Activated T-cell treated with anti-CD3 and anti-CD28 coated beads, Interleukin-2, amount 50 U/mL, for 72 hours (primary cell): ENCODE results near the gene B3GAT1. TPM values are rescaled to one million over a fixed set of nuclear protein-coding genes. Genes with fewer than 3 reads are reported as not detected.

Experiments
- ATAC-seq, 2 donors: fragments of 150-1000 bp; cut with Tn5 transposase; replicated peaks in 1 of 2; 2 replicates each; pipeline ENCODE4 v1.10.0; 2021; ENCODE audit warnings: moderate library complexity in 2 of 2, mild to moderate bottlenecking in 1 of 2
- DNase-seq, 2 donors: peaks; one replicate each; pipeline ENCODE4 v3.0.0; 2021 to 2022; ENCODE audit warnings: mixed read lengths in 1 of 2
- H3K27ac Mint-ChIP-seq: one replicate; pipeline ENCODE4 v1.8.0; 2022; ENCODE audit warnings: mild to moderate bottlenecking, moderate library complexity, mixed read lengths
- H3K27me3 Mint-ChIP-seq: one replicate; pipeline ENCODE4 v1.8.0; 2022; ENCODE audit warnings: low read depth, mixed read lengths
- H3K36me3 Mint-ChIP-seq, 2 donors: one replicate each; pipeline ENCODE4 v1.8.0; 2022; ENCODE audit warnings: mixed read lengths in 2 of 2, mild to moderate bottlenecking in 1 of 2; ENCODE audit not compliant: insufficient read depth in 2 of 2
- H3K4me1 Mint-ChIP-seq: one replicate; pipeline ENCODE4 v1.8.0; 2022; ENCODE audit warnings: low read depth, mixed read lengths
- H3K4me3 Mint-ChIP-seq, 2 donors: one replicate each; pipeline ENCODE4 v1.8.0; 2022; ENCODE audit warnings: mild to moderate bottlenecking in 2 of 2, mixed read lengths in 2 of 2, moderate library complexity in 2 of 2
- H3K9me3 Mint-ChIP-seq, 2 donors: one replicate each; pipeline ENCODE4 v1.8.0; 2022; ENCODE audit warnings: mixed read lengths in 2 of 2
- total RNA-seq, 2 donors: library from RNA; stranded (reverse); gene quantifications; one replicate each; pipeline ENCODE4 v1.2.3, GENCODE V29; 2022

The B3GAT1 gene
- total RNA-seq, 2 donors from 2014 or later = 0.05 to 0.42 TPM

DNA sequence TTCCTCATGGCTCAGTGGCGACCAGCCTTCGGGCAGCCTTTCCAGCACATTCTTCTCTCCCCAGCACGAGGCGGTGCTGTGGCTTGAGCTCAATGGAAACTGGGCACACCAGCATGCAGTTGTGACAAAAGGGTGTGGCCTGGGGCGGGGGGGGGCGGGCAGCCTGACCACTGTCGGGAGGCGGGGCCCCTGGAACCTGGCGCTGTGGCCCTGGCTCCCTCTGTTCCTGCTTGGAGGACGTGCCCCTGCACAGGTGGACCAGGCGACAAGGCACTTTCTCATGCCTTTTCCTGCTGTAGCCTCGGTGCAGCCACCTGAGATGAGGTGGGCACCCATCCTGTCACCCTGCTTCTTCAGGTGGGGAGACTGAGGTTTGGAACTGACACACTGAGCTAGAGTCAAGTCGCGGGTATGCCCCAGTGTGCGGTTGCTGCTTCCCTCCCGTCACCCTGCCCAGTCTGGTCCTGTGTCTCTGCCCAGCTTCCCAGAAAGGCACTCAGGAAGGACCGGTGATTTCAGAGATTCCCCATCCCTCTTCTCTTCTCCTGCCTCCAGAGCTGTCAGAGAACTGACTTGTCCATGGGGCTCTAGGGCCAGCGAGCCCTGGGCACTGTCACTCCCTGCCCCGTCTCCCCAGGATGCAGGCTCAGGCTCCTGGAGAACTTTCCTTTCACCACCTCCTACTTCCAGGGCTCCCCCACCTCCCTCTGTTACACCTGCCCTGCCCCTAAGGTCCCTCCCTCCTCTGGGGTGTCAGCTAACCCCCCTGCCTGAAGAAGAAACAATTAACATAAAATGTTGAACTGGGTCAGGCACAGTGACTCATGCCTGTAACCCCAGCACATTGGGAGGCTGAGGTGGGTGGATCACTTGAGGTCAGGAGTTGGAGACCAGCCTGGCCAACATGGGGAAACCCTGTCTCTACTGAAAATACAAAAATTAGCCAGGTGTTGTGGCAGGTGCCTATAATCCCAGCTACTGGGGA is 9.9 kb downstream of the B3GAT1 start:
- no peaks in the 10 kb centered on the region for H3K9me3 Mint-ChIP-seq
- no peak overlapping the region for H3K4me3 Mint-ChIP-seq
- no peak overlapping the region for H3K27ac Mint-ChIP-seq
- H3K4me1 Mint-ChIP-seq = peaks cover 4% of the 10 kb centered on the region
- H3K36me3 Mint-ChIP-seq = no peaks in the 10 kb centered on the region
- no peak for DNase-seq
- peak in 1 of 2 donors; percentile 31 for ATAC-seq
- peaks cover 1% of the 10 kb centered on the region for H3K27me3 Mint-ChIP-seq

DNA sequence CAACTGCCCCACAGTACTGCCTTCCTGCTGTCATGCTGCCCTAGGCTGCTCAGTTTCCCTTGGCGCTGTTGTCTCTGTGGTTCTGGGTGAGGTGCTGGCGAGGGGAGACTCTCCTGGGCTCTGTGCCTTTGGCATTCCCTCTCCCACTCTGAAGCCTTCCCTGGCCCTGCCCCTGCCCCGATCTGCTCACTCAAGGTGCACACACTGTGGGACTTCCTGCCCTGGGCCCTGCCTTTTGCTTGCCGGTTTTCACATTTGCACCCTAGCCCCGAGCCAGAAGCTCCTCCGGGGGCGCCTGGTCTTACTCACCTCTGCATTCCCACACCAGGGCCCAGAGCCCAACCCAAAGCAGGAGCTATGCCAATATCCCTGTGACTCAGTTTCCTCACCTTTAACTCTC is 12.0 kb downstream of the B3GAT1 start:
- no peak for ATAC-seq
- no peak overlapping the region for H3K27ac Mint-ChIP-seq
- peaks cover 4% of the 10 kb centered on the region for H3K4me1 Mint-ChIP-seq
- no peak overlapping the region for H3K4me3 Mint-ChIP-seq
- H3K36me3 Mint-ChIP-seq = no peaks in the 10 kb centered on the region
- H3K9me3 Mint-ChIP-seq = no peaks in the 10 kb centered on the region
- no peaks in the 10 kb centered on the region for H3K27me3 Mint-ChIP-seq
- DNase-seq = no peak

DNA sequence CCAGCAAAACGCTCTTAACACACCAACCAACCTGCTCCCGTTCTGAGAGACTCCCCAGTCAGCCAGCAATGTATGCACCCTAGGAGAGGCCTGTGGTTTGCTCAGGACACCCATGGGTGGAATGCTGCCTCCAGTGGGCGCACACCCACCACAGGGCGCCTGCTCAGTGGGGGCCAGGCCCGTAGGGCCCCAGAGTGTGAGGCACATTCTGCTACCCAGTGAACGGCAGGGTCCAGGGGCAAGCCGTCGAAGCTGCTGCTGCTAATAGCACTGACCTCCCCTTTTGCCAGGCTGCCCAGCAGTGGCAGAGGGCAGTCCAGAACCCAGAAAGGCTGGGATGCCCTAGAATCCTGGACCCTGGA is 12.8 kb downstream of the B3GAT1 start:
- no peaks in the 10 kb centered on the region for H3K9me3 Mint-ChIP-seq

DNA sequence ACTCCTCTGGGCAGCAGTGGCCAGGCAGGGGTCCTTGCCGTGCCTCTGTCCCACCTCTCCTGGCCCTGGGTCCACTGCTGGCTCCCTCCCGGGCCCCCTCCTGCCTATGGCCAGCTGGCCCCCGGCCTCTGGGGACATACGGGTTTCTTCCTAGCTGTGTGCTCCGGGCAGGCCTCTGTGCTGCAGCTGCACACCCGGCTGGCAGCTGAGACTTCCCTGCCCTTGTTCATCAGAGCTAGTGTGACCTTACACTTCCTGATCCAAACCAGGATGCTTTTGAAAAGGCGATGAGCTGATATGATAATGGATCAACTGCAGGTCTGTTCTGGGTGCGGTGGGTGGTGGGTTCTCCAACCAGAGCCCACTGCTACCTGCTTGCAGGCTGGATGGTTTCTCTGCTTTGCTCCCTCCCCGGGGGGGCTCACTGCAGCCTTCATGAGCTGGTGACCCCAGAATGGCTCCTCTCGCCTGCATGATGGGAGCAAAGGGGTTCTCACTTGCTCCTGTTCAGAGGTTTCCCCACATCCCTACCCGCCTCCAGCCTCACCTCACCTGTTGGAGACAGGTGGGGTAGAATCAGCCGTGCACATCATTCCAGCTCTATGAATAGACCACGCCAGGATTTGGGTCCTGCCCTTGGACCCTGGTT is 13.3 kb downstream of the B3GAT1 start:
- no peaks in the 10 kb centered on the region for H3K27me3 Mint-ChIP-seq

More for the DNA sequence above, 12.8 kb downstream of the B3GAT1 start:
- ATAC-seq = no peak
- Mint-ChIP-seq H3K4me3 (no peak overlapping the region), H3K27ac (no peak overlapping the region), H3K27me3 (no peaks in the 10 kb centered on the region), H3K36me3 (no peaks in the 10 kb centered on the region), H3K4me1 (peaks cover 4% of the 10 kb centered on the region)
- no peak for DNase-seq

DNA sequence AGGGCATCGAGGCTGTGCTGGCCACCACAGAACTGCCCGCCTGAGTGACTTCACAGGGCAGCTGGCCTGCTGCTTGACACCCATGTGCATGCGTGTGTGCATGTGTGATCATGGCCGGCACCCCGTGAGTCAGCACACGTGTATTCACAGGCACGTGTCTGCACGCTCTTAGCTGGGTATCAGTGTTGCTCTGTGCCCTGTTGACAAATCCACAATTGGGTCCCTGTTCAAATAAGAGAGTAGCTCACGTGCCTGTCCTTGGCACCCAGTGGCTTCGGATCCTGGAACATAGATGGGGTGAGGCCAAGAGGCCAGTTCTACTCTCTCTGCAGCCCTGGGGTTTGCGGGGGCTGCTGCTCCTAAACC is 14.0 kb downstream of the B3GAT1 start:
- Mint-ChIP-seq H3K36me3 (no peaks in the 10 kb centered on the region), H3K27ac (no peak overlapping the region), H3K9me3 (no peaks in the 10 kb centered on the region), H3K4me1 (peaks cover 4% of the 10 kb centered on the region), H3K27me3 (no peaks in the 10 kb centered on the region), H3K4me3 (no peak overlapping the region)
- ATAC-seq = no peak
- no peak for DNase-seq

More for the DNA sequence above, 13.3 kb downstream of the B3GAT1 start:
- peaks cover 4% of the 10 kb centered on the region for H3K4me1 Mint-ChIP-seq
- no peak overlapping the region for H3K27ac Mint-ChIP-seq
- H3K9me3 Mint-ChIP-seq = no peaks in the 10 kb centered on the region
- no peak for ATAC-seq
- DNase-seq = no peak
- H3K4me3 Mint-ChIP-seq = no peak overlapping the region
- no peaks in the 10 kb centered on the region for H3K36me3 Mint-ChIP-seq

DNA sequence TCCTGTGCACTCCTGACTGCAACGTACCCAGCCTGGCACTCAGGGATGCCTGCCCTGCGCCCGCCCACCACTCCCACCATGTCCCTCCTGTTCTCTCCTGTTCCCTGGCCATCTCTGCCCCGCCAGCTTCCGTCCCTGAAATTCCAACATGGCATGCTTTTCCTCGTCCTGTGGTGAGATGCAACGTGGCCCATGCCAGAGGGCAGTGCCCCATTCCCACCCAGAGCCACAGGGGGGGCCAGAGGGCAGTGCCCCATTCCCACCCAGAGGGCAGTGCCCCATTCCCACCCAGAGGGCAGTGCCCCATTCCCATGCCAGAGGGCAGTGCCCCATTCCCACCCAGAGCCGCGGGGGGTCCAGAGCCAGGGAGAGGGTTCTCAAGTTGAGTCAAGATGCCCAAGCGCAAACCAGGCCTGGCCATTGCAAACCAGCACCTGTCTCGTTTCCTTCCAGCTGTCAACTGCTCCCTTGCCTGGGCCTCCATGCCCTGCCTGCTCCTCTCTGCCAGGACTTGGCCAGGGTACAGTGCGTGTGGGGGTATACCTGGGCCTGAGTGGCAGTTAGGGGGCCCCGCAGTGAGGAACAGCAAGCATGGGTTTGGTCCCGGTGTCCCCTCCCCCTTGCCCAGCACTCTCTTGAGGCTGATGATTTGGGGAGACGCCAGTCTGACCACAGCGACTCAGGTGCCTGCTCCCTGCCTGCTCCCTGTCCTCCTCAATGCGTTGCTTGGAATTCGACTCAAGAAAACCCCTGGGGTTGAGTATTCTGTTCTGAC is 14.6 kb downstream of the B3GAT1 start:
- Mint-ChIP-seq H3K27me3 (no peaks in the 10 kb centered on the region), H3K27ac (no peak overlapping the region), H3K4me3 (no peak overlapping the region), H3K4me1 (peaks cover 2% of the 10 kb centered on the region), H3K9me3 (no peaks in the 10 kb centered on the region), H3K36me3 (no peaks in the 10 kb centered on the region)
- no peak for ATAC-seq
- DNase-seq = no peak

DNA sequence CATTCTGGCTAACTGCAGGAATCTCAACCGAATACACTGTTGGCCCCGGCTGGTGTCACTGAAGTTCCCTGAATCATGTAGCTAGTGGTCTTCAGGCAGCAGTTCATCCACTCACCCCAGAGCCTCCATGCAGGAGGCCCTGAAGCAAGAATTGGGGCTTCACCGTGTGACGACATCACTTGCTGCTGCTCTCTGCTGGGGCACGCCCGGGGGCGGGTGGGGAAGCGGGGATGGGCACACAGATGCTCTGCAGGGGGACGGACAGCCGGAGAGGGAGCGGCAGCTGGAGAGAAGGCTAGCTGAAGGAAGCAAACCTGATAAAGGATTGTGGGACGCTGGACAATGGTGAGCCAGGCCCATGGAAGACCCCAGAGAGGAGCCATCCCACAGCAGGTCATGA is 17.0 kb downstream of the B3GAT1 start:
- no peak overlapping the region for H3K27ac Mint-ChIP-seq
- no peak for DNase-seq
- H3K9me3 Mint-ChIP-seq = no peaks in the 10 kb centered on the region
- no peak overlapping the region for H3K4me3 Mint-ChIP-seq
- no peaks in the 10 kb centered on the region for H3K27me3 Mint-ChIP-seq
- ATAC-seq = no peak
- H3K4me1 Mint-ChIP-seq = no peaks in the 10 kb centered on the region
- H3K36me3 Mint-ChIP-seq = no peaks in the 10 kb centered on the region

DNA sequence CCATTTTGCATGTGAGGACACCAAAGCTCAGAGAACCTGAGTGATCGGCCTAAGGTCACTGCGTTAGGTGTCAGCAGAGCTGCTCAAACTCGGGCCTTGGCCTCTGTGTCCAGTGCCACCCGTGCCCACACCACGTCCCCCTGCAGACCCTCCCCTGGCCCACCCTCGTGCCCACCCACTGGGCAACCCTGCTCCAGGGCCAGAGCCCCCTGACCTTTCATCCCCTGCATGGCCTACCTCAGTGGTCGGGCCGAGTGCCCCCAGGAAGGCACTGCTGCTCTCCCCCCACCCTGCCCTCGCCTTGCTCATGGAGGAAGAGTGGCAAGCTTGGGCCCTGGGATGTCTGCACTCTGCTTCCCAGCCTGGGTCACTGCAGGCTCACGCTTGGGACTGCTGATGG is 17.7 kb downstream of the B3GAT1 start:
- Mint-ChIP-seq H3K4me3 (no peak overlapping the region), H3K9me3 (no peaks in the 10 kb centered on the region), H3K36me3 (no peaks in the 10 kb centered on the region), H3K27ac (no peak overlapping the region), H3K4me1 (no peaks in the 10 kb centered on the region), H3K27me3 (no peaks in the 10 kb centered on the region)
- no peak for DNase-seq
- ATAC-seq = no peak

DNA sequence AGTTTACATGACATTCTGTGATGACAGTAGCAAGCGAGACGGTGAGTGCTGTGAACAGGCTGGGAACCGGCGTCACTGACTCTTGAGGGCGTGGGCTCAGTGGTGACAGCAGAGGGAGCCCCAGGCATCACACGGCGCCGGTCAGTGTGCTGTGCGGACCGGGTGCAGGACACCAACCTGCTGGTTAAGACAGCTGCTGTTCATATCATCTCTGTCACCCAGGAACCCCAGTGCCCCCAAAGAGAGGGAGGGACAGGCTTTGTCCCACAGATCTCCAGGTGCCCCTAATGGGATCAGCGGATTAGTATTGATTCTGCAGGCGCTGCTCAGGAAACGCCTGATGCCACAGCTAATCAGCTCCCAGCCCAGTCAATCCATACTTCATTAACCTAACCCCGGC is 18.4 kb downstream of the B3GAT1 start:
- H3K27ac Mint-ChIP-seq = no peak overlapping the region
- H3K4me3 Mint-ChIP-seq = no peak overlapping the region
- DNase-seq = no peak
- no peaks in the 10 kb centered on the region for H3K36me3 Mint-ChIP-seq
- no peaks in the 10 kb centered on the region for H3K27me3 Mint-ChIP-seq
- no peaks in the 10 kb centered on the region for H3K4me1 Mint-ChIP-seq
- no peak for ATAC-seq
- no peaks in the 10 kb centered on the region for H3K9me3 Mint-ChIP-seq

DNA sequence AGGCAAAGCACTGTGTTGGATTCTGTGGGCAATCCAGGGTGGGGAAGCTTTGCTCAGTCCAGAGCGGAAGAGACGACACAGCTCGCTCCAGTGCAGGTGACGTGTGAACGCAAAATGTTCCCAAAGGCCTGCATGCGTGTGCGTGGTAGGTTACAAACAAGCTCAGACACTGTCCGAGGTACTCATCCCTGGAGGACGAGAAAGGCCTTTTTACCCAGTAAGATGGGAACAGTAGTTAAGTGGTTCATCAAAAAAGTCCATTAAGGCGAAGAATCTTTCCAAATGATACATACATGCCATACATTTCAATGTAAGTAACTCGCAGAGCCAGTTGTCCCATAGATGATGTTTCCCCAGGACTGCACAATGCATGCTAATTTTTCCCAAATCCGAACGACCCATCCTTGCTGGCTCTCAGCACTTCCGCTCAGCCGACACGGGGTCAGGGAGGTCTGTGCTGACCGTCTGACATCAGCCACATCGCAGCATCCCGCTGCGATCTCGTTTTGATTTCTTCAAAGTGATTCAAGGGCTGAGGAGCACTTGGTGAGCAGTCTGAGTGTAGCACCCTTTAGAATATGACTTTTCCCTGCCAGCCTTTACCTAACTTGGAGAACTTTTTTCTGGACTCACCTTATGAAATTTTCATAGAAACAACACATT is 19.0 kb downstream of the B3GAT1 start:
- no peaks in the 10 kb centered on the region for H3K36me3 Mint-ChIP-seq
- H3K4me1 Mint-ChIP-seq = no peaks in the 10 kb centered on the region
- ATAC-seq (no peak), DNase-seq (no peak)
- H3K4me3 Mint-ChIP-seq = no peak overlapping the region
- H3K9me3 Mint-ChIP-seq = no peaks in the 10 kb centered on the region
- H3K27me3 Mint-ChIP-seq = no peaks in the 10 kb centered on the region
- no peak overlapping the region for H3K27ac Mint-ChIP-seq

DNA sequence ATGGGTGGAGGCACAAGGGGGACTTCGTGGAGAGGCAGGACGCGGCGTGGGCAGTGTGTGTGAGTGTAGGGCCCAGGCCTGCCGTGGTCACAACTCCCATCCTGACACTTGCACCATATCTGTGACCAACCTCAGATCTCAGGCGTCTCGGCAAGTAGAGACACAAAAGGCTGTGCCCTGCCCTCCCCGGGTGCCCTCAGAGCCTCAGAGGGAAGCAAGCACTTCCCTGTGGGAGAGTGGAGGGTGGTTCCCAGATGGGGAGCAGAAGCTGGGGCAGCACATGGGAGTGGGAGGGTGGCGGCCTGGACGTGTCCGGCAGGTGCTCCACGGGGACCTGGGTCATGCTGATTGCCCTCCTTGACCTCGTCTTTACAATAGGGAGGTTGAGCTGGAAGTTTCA is 20.4 kb downstream of the B3GAT1 start:
- H3K9me3 Mint-ChIP-seq = no peaks in the 10 kb centered on the region

DNA sequence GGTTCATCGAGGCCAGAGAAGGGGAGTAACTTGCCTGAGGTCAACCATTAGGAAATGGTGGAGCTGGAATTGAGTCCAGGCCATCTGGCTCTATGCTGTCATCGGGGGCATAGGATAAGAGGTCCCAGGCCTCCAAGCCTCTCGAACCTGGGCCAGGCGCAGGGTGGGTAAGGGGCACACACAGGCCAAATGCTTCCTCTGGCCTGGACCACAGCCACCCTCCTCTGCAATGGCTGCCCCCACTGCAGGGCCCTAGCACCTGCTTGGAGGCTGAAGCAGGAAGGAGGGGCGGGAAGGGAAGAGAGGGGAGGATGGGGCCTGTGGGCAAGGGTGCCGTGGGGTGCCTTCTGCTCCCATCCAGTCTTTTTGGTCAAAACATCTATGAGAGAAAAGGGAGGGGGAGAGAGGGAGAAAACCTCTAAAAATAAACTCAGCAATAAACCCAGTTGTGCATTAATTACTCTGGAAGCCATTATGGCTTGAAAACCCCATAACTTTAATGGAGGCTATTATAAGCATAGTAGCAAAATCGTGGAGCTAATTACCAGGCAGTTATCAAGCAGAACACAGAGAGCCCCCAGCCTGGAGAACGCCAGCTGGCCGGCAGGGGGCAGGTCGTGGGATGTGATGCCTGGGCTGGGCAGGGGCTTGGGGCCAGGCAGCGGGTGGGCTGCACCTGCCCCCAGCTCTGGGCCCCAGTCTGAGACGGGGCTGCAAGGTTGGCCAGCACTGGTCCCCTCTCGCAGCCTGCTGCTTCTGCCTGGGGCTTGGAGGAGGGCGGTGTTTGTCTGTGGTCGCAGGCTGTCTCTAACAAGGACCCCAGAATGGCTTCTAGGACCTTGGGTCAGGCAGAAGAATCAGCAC is 21.1 kb downstream of the B3GAT1 start:
- DNase-seq (no peak), ATAC-seq (no peak)
- H3K9me3 Mint-ChIP-seq = no peaks in the 10 kb centered on the region
- peaks cover 15% of the 10 kb centered on the region for H3K27me3 Mint-ChIP-seq
- H3K36me3 Mint-ChIP-seq = no peaks in the 10 kb centered on the region
- H3K4me3 Mint-ChIP-seq = no peak overlapping the region
- no peak overlapping the region for H3K27ac Mint-ChIP-seq
- peaks cover 14% of the 10 kb centered on the region for H3K4me1 Mint-ChIP-seq

More for the DNA sequence above, 20.4 kb downstream of the B3GAT1 start:
- no peak for ATAC-seq
- no peak for DNase-seq
- H3K4me3 Mint-ChIP-seq = no peak overlapping the region
- peaks cover 7% of the 10 kb centered on the region for H3K4me1 Mint-ChIP-seq
- peaks cover 8% of the 10 kb centered on the region for H3K27me3 Mint-ChIP-seq
- H3K27ac Mint-ChIP-seq = no peak overlapping the region
- H3K36me3 Mint-ChIP-seq = no peaks in the 10 kb centered on the region
